ENCODE results near the gene PEPD. TPM values are rescaled to one million over a fixed set of nuclear protein-coding genes. Genes with fewer than 3 reads are reported as not detected.

PEPD gene
- total RNA-seq, 4 donors from 2014 or later: 116 to 1,166 (median 748) TPM

DNA sequence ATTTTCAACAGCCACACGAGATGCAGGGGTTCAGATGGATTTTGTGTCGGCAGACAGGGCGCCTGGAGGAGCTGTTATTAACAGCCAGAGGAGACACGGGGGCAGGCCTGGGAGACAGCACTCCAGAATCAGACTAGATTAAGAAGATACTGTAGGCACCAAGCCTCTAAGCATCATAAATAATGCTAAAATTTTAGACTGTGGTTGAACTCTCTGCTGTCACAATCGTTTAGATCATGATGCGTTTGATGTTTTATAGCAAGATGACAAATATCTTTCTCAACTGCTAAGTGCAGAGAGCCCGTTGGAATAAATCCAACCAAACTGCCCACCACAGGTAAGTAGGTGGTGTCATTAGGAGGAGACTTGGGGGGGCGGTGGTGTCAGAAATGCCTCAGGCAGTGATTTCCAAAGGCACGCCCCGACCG is 84.2 kb downstream of the PEPD start:
- Histone ChIP-seq H3K4me1 (no peaks in the 10 kb centered on the region), H3K27ac (no peak overlapping the region), H3K36me3 (peaks cover 0 to 6% (median 0%) of the 10 kb centered on the region in 3 donors), H3K9me3 (no peaks in the 10 kb centered on the region), H3K4me3 (no peak overlapping the region), H3K27me3 (no peaks in the 10 kb centered on the region)
- no peak for TF ChIP-seq POLR2A (IDR thresholded peaks at IDR 0.05)
- TF ChIP-seq, protein P1, sequence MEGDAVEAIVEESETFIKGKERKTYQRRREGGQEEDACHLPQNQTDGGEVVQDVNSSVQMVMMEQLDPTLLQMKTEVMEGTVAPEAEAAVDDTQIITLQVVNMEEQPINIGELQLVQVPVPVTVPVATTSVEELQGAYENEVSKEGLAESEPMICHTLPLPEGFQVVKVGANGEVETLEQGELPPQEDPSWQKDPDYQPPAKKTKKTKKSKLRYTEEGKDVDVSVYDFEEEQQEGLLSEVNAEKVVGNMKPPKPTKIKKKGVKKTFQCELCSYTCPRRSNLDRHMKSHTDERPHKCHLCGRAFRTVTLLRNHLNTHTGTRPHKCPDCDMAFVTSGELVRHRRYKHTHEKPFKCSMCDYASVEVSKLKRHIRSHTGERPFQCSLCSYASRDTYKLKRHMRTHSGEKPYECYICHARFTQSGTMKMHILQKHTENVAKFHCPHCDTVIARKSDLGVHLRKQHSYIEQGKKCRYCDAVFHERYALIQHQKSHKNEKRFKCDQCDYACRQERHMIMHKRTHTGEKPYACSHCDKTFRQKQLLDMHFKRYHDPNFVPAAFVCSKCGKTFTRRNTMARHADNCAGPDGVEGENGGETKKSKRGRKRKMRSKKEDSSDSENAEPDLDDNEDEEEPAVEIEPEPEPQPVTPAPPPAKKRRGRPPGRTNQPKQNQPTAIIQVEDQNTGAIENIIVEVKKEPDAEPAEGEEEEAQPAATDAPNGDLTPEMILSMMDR (IDR thresholded peaks at IDR 0.05): no peak
- DNase-seq: no peak

GRCh38 chr19:33436360-33437345 is 84.9 kb downstream of the PEPD start:
- no peak for TF ChIP-seq POLR2A (IDR thresholded peaks at IDR 0.05)
- TF ChIP-seq, protein P1 (IDR thresholded peaks at IDR 0.05): no peak
- Histone ChIP-seq H3K36me3 (peaks cover 0 to 6% (median 0%) of the 10 kb centered on the region in 3 donors), H3K4me3 (no peak overlapping the region), H3K27me3 (no peaks in the 10 kb centered on the region), H3K27ac (no peak overlapping the region), H3K4me1 (no peaks in the 10 kb centered on the region), H3K9me3 (no peaks in the 10 kb centered on the region)
- no peak for DNase-seq

GRCh38 chr19:33435706-33436359 is 85.8 kb downstream of the PEPD start:
- H3K36me3 ChIP-seq: peaks cover 0 to 6% (median 0%) of the 10 kb centered on the region in 3 donors
- no peak overlapping the region for H3K4me3 ChIP-seq
- H3K9me3 ChIP-seq: no peaks in the 10 kb centered on the region
- no peak for DNase-seq
- TF ChIP-seq, protein P1 (IDR thresholded peaks at IDR 0.05): no peak
- no peak for TF ChIP-seq POLR2A (IDR thresholded peaks at IDR 0.05)
- H3K27me3 ChIP-seq: no peaks in the 10 kb centered on the region
- H3K4me1 ChIP-seq: no peaks in the 10 kb centered on the region
- H3K27ac ChIP-seq: no peak overlapping the region

DNA sequence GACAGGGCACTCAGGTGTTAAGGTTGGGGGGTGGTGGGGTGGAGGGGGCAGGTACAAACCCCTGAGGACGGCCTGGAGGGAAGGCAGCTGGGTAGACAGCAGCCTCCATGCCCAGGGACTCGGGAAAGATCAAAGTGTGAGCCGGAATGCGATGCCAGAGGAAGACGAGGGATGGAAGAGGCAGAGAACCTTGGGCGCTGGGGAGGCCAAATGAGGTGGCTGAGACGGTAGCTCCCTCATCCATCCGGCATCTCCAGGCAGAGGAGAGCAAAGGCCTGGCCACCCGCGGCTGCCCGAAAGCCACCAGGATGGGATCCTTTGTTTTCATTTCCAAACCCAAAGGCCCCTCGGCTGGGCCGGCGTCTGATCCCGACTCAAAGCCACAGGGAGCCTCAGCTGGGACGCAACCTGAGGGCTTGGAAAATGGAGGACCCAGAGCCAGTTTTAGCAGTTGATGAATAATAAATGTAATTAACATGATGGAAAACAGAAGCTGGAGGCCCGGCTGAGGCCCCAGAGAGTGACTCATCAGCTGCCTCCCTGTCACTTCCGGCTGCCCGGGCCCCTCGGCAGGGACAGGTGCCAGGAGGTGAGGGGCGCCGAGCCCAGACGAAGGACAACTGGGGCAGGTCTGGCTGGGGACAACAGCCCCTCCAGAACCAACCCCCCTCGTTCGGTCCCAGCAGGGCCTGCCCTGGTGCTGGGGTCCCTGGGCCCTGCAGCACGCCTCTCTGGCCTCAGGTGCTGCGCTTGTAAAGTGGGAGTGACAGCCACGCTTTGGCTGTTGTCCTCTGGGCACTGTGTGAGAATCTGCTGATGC is 86.5 kb downstream of the PEPD start:
- Histone ChIP-seq H3K9me3 (no peaks in the 10 kb centered on the region), H3K27me3 (no peaks in the 10 kb centered on the region)

More for the DNA sequence above, 86.5 kb downstream of the PEPD start:
- no peaks in the 10 kb centered on the region for H3K4me1 ChIP-seq
- no peak overlapping the region for H3K27ac ChIP-seq
- H3K4me3 ChIP-seq: no peak overlapping the region
- peaks cover 0 to 6% (median 0%) of the 10 kb centered on the region in 3 donors for H3K36me3 ChIP-seq
- DNase-seq: peak in 1 of 3 donors; percentile 44
- TF ChIP-seq, protein P1 (IDR thresholded peaks at IDR 0.05): no peak
- TF ChIP-seq POLR2A (IDR thresholded peaks at IDR 0.05): no peak

Measured in Peyer's patch (tissue), 4 donors.